ENCODE measurements around the gene TEK.
"Not testable (repeated sequence)": the region's sequence is repeated elsewhere in the genome, so short reads cannot be mapped to it uniquely, and the experiment has no call there.

TEK gene

DNA sequence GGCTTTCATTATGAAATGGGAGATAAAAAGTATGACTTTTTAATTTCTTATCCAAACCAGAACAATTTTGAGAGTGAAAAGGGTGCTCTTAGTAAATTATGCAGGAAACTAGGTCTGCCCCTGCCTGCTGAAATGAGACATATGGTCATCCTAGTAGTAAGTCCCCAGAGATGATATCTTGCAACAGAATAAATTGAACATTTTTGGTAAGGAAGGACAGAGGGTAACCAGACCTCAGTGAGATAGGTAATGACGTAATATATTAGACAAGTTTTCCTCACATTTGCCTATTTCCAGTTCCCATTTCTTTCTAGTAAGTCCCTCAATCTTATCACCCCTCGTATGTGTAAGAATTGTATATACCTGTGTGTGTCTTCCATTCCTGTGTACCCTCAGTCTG lies 96.2 kb downstream of the TEK start:
- no peak for DNase-seq (ENCODE audit: low read depth)
- TF ChIP-seq, protein P1, sequence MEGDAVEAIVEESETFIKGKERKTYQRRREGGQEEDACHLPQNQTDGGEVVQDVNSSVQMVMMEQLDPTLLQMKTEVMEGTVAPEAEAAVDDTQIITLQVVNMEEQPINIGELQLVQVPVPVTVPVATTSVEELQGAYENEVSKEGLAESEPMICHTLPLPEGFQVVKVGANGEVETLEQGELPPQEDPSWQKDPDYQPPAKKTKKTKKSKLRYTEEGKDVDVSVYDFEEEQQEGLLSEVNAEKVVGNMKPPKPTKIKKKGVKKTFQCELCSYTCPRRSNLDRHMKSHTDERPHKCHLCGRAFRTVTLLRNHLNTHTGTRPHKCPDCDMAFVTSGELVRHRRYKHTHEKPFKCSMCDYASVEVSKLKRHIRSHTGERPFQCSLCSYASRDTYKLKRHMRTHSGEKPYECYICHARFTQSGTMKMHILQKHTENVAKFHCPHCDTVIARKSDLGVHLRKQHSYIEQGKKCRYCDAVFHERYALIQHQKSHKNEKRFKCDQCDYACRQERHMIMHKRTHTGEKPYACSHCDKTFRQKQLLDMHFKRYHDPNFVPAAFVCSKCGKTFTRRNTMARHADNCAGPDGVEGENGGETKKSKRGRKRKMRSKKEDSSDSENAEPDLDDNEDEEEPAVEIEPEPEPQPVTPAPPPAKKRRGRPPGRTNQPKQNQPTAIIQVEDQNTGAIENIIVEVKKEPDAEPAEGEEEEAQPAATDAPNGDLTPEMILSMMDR (IDR thresholded peaks at IDR 0.05; ENCODE audit: low read depth, low read length, missing control alignments) = no peak
- no peak overlapping the region for H3K4me3 ChIP-seq (ENCODE audit: low read depth, low read length)

DNA sequence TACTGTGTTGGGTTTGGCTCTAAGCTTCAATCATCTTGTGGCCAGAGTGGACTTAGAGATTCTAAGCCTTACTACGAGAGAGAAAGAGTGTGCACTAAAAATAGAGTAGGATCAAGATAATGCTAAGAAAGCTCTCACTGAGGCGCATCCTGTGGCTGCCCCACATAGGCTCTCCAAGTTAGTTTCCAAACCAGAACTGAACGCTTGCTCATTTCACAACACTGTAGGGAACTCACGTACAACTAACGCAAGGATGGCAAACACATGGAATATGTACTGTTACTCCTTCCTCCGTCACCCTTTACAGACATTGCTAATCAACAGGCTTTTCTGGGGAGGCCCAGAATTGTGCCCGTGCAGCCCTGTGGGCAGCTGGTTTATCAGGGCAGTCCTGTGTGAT lies 97.0 kb downstream of the TEK start:
- H3K4me3 ChIP-seq (ENCODE audit: low read depth, low read length) = no peak overlapping the region
- TF ChIP-seq, protein P1 (IDR thresholded peaks at IDR 0.05; ENCODE audit: low read depth, low read length, missing control alignments) = no peak
- DNase-seq (ENCODE audit: low read depth) = no peak

- DNase-seq (ENCODE audit: low read depth) = no peak
- TF ChIP-seq, protein P1 (IDR thresholded peaks at IDR 0.05; ENCODE audit: low read depth, low read length, missing control alignments) = no peak
- no peak overlapping the region for H3K4me3 ChIP-seq (ENCODE audit: low read depth, low read length)
Measured at GRCh38 chr9:27209034-27209433, 100.0 kb downstream of the TEK start.

- no peak overlapping the region for H3K4me3 ChIP-seq (ENCODE audit: low read depth, low read length)
- DNase-seq (ENCODE audit: low read depth) = no peak
- TF ChIP-seq, protein P1 (IDR thresholded peaks at IDR 0.05; ENCODE audit: low read depth, low read length, missing control alignments) = no peak
Measured at GRCh38 chr9:27210588-27210987, 101.6 kb downstream of the TEK start.

DNA sequence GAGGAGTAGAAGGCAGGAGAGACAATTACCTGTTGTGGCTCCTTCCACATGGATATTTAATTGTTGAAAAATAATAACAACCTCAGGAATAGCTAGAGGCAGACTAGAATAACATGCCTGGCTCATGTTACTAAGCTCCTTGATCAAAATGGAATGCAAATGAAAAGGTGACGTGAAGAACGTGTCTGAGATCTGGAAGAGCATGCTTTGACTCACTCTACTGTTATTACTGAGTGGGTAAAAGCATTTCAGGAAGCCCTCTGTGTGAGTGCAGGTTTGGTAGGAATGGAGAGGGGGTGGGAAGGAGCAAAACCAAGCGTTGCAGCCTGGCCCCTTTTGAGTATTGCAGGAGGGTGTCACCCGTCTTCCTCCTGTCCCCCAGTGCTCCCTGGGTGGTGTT lies 103.2 kb downstream of the TEK start:
- TF ChIP-seq, protein P1 (IDR thresholded peaks at IDR 0.05; ENCODE audit: low read depth, low read length, missing control alignments) = no peak
- no peak for DNase-seq (ENCODE audit: low read depth)
- H3K4me3 ChIP-seq (ENCODE audit: low read depth, low read length) = no peak overlapping the region

DNA sequence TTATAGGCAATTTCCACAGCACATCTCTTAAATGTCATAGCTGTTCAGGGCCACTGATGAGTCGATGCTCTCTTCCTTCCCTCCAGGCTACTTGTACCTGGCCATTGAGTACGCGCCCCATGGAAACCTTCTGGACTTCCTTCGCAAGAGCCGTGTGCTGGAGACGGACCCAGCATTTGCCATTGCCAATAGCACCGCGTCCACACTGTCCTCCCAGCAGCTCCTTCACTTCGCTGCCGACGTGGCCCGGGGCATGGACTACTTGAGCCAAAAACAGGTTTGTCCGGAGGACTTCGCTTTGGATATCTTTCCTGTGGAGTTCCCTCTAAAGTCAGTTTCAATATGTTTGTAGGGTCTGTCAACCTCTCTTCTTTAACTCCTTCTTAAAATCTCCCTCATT lies 103.6 kb downstream of the TEK start:
- TF ChIP-seq, protein P1 (IDR thresholded peaks at IDR 0.05; ENCODE audit: low read depth, low read length, missing control alignments) = no peak
- DNase-seq (ENCODE audit: low read depth) = no peak
- H3K4me3 ChIP-seq (ENCODE audit: low read depth, low read length) = no peak overlapping the region

DNA sequence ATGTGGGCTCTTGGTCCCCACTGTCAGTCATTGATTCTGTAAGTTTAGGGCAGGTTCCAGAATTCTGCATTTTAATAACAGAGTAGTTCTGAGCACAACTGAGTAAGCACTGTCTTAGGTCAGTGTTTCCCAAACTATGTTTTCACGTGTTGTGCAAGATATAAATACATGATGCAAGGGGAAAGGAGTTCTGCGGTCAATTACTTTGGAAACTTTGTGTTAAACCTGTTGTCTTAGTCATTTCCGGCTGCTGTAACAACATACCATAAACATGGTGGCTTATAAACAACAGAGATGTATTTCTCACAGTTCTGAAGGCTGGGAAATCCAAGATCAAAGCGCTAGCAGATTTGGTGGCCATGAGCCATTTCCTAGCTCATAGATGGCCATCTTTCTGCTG lies 118.2 kb downstream of the TEK start:
- no peak for DNase-seq (ENCODE audit: low read depth)
- TF ChIP-seq, protein P1 (IDR thresholded peaks at IDR 0.05; ENCODE audit: low read depth, low read length, missing control alignments) = no peak
- H3K4me3 ChIP-seq (ENCODE audit: low read depth, low read length) = no peak overlapping the region

GRCh38 chr9:27239648-27240047 lies 130.6 kb downstream of the TEK start:
- not testable (repeated sequence) for DNase-seq (ENCODE audit: low read depth); H3K4me3 ChIP-seq (ENCODE audit: low read depth, low read length)

Data from GM12864 (cell line).